ENCODE data around the gene ITIH1. TPM values are rescaled to one million over a fixed set of nuclear protein-coding genes. Genes with fewer than 3 reads are reported as not detected.
A peak's percentile ranks its signal among the peaks of the same experiment; 100 is the strongest.

ITIH1 gene
- total RNA-seq, 2 donors from 2014 or later, result not detected

DNA sequence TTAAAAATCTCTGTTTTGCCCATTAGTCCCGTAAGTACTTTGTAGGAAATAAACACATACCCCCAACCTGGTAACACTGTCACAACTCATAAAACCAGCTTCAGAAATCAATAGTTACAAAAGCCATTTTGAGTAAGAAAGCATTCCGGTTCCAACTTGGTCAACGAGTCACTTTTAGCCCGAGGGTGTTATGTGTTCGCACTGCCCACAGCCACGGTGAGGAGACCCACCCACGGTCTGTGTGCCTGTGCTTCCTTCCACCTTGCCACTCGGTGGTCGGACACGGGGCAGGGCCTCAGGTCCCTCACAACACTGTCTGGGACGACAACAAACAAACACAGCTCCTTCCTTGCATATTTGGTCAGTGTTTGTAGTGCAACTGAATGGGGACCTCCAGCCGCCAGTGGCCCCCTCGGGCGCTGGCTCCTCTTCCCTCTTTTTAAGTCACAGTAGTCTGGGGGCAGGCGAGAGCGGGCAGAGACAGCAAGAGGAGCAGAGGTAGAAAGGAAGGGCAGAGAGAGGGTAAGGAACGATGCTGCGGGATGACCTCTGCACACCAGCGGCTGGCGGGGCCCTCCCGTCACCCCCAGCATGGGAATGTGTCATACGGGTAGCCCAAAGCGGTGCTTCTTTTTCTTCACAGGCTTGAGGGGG, 62.6 kb downstream of the ITIH1 start:
- Mint-ChIP-seq H3K9me3 (no peaks in the 10 kb centered on the region), H3K36me3 (peaks cover 0 to 6% of the 10 kb centered on the region in 2 donors), H3K27ac (peak overlapping the region in 1 of 2 donors; percentile 79)
- ATAC-seq, result peak in 1 of 2 donors; percentile 23
- no peak for DNase-seq (ENCODE audit: low spot score in 2 of 2)

DNA sequence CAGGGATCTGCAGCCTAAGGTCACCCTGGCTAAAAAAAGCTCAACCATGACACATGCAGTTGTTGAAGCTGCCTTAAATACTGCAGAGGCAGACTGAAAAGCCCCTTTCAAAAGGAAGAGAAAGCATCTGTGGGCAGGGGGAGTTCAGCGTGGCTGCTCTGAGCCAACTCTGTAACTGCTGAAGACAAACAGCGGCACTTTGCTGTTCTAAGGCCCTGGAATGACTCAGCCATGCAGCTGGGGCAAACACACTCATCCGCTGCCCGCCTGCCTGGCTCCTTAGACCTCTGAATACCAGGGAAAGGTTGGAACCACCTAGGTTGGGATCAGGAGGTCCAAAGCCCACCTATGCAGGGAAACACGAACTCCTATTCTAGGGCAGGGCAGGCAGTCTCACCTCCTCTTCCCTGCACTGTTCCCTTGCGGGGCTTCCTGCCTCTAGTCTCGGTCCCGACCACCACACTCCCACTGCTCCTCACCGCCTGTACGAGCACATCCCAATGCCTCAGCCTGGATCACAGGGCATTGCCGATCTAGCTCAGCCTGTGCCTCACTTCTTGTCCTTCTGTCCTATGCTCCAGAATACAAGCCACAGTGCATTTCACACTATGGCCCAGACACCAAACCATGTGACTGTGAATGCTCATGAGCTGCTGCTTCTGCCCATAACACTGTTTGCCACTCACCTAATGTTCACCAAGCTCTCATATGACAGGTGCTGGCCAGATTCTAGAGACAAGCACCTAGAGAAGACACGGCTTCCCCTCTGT, 64.0 kb downstream of the ITIH1 start:
- ATAC-seq, result no peak
- peaks cover 0 to 6% of the 10 kb centered on the region in 2 donors for H3K36me3 Mint-ChIP-seq
- DNase-seq (ENCODE audit: low spot score in 2 of 2), result no peak
- H3K27ac Mint-ChIP-seq, result peak overlapping the region in 1 of 2 donors; percentile 60
- H3K9me3 Mint-ChIP-seq, result no peaks in the 10 kb centered on the region

Other genes with a start within 250 kb of the ITIH1 start
- gene NT5DC2, start 243.7 kb upstream of the ITIH1 start, total RNA-seq, result 10 to 100 TPM; 26.5 to 30.6 TPM
- 10 to 100 TPM; 14.1 to 16.8 TPM for gene UQCC5, start 241.0 kb upstream of the ITIH1 start, total RNA-seq
- 10 to 100 TPM; 69.5 to 70.1 TPM for gene PBRM1, start 91.7 kb upstream of the ITIH1 start, total RNA-seq
- 100 to 1,000 TPM; 171 to 217 TPM for gene GNL3, start 91.6 kb upstream of the ITIH1 start, total RNA-seq
- gene GLT8D1, start 71.8 kb upstream of the ITIH1 start, total RNA-seq, result 10 to 100 TPM; 28.4 to 35.0 TPM
- gene SPCS1, start 71.5 kb upstream of the ITIH1 start, total RNA-seq, result 100 to 1,000 TPM in 1 of 2 donors, 10 to 100 TPM in 1; 94.3 to 102 TPM
- gene NEK4, start 6.7 kb upstream of the ITIH1 start, total RNA-seq, result 10 to 100 TPM in 1 of 2 donors, 1 to 10 TPM in 1; 3.2 to 19.9 TPM
- not detected for gene ITIH3, start 17.2 kb downstream of the ITIH1 start, total RNA-seq
- gene ITIH4, start 53.1 kb downstream of the ITIH1 start, total RNA-seq, result 10 to 100 TPM in 1 of 2 donors, 1 to 10 TPM in 1; 1.5 to 16.5 TPM
- gene MUSTN1, start 57.4 kb downstream of the ITIH1 start, total RNA-seq, result 1 to 10 TPM in 1 of 2 donors, under 1 TPM in 1; 0.51 to 3.6 TPM
- gene STIMATE, start 119.9 kb downstream of the ITIH1 start, total RNA-seq, result 10 to 100 TPM; 16.6 to 24.0 TPM